Hepatocyte (in vitro differentiated cells): ENCODE measurements around the gene DESI1. TPM values are rescaled to one million over a fixed set of nuclear protein-coding genes. Genes with fewer than 3 reads are reported as not detected.
A peak's percentile ranks its signal among the peaks of the same experiment; 100 is the strongest.
"Not testable (repeated sequence)": the region's sequence is repeated elsewhere in the genome, so short reads cannot be mapped to it uniquely, and the experiment has no call there.

ENCODE experiments used
- DNase-seq: peaks from one replicate; pipeline ENCODE4 v3.0.0-alpha.2; 2016; ENCODE audit warnings: low spot score
- H2AFZ ChIP-seq: fragments of 200-600 bp; sonication (generic); 2 replicates; pipeline ENCODE4 v1.6.0; 2016; ENCODE audit warnings: antibody characterized with exemption, mild to moderate bottlenecking
- H3K27ac ChIP-seq: fragments of 200-600 bp; sonication (generic); 2 replicates; pipeline ENCODE4 v1.5.1; 2016; ENCODE audit warnings: mild to moderate bottlenecking
- H3K27me3 ChIP-seq: fragments of 200-600 bp; sonication (generic); 2 replicates; pipeline ENCODE4 v1.6.1; 2016
- H3K36me3 ChIP-seq: fragments of 200-600 bp; sonication (generic); replicated peaks from 2 replicates; pipeline ENCODE4 v1.5.1; 2016; ENCODE audit warnings: low read depth; ENCODE audit not compliant: insufficient read depth
- H3K4me1 ChIP-seq: fragments of 200-600 bp; sonication (generic); 2 replicates; pipeline ENCODE4 v1.5.1; 2016; ENCODE audit warnings: mild to moderate bottlenecking, moderate library complexity; ENCODE audit not compliant: insufficient read depth
- H3K4me2 ChIP-seq: fragments of 200-600 bp; sonication (generic); 2 replicates; pipeline ENCODE4 v1.6.0; 2016
- H3K4me3 ChIP-seq: fragments of 200-600 bp; sonication (generic); 2 replicates; pipeline ENCODE4 v1.5.1; 2016; ENCODE audit warnings: mild to moderate bottlenecking
- H3K79me2 ChIP-seq: fragments of 200-600 bp; sonication (generic); 2 replicates; pipeline ENCODE4 v1.6.0; 2017; ENCODE audit warnings: mild to moderate bottlenecking
- H3K9me2 ChIP-seq: fragments of 200-600 bp; sonication (generic); replicated peaks from 2 replicates; pipeline ENCODE4 v1.6.0; 2017; ENCODE audit warnings: mild to moderate bottlenecking; ENCODE audit not compliant: insufficient read depth
- H3K9me3 ChIP-seq: fragments of 200-600 bp; sonication (generic); 2 replicates; pipeline ENCODE4 v1.5.1; 2016; ENCODE audit warnings: low read depth, mild to moderate bottlenecking
- H4K20me1 ChIP-seq: fragments of 200-600 bp; sonication (generic); 2 replicates; pipeline ENCODE4 v1.6.0; 2016; ENCODE audit warnings: mild to moderate bottlenecking; ENCODE audit not compliant: insufficient read depth, poor library complexity, severe bottlenecking
- EZH2 ChIP-seq: fragments of 200-600 bp; sonication (generic); IDR thresholded peaks from 2 replicates; pipeline ENCODE4 v1.6.1; 2016; ENCODE audit warnings: antibody characterized with exemption, mild to moderate bottlenecking, borderline replicate concordance
- EZH2phosphoT487 ChIP-seq: fragments of 200-600 bp; sonication (generic); IDR thresholded peaks from one replicate; pipeline ENCODE4 v1.6.1; 2018; ENCODE audit warnings: antibody characterized with exemption, mild to moderate bottlenecking, low read depth, moderate library complexity; ENCODE audit not compliant: unreplicated experiment, severe bottlenecking
- WGBS: methylation state at CpG from one replicate; pipeline ENCODE4 v1.1.6; 2016; ENCODE audit warnings: low lambda C conversion rate; ENCODE audit errors: missing lambda C conversion rate; 5-methylcytosine and 5-hydroxymethylcytosine counted together
- polyA plus RNA-seq: library from polyadenylated mRNA; unstranded; fragments of >200 nt; fragmentation: Nextera tagmentation; extraction: Ambion mirVana; gene quantifications from 2 replicates; pipeline ENCODE4 v1.2.1, GENCODE V29; 2016
- total RNA-seq: library from RNA; depleted of rRNA; stranded (reverse); fragments of >200 nt; gene quantifications from 2 replicates; pipeline ENCODE4 v1.2.3, GENCODE V29; 2014
- TF ChIP-seq, protein P1 (sequence below): fragments of 200-600 bp; sonication (generic); IDR thresholded peaks from 2 replicates; pipeline ENCODE4 v1.5.1; 2016; ENCODE audit warnings: antibody characterized with exemption, mild to moderate bottlenecking; ENCODE audit not compliant: poor library complexity

Gene DESI1
- total and polyA plus RNA-seq, 2 experiments from 2014 or later, result 29.0 to 32.5 TPM

DNA sequence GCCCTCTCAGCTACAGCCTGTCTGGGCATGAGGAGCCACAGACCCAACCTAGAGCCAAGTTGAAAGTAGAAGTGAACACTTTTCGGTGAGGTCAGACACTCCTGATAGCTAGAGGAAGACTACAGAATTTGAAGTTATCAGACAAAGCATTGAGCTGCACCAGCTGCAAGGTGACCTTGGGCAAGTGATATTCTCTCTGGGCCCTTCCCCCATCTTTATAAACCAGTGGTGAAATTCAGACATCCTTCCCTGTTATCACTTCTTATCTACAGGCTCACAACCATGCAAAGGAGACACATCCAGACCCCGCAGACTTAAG, 23.2 kb downstream of the DESI1 start:
- no peaks in the 10 kb centered on the region for H3K27me3 ChIP-seq
- TF ChIP-seq, protein P1, sequence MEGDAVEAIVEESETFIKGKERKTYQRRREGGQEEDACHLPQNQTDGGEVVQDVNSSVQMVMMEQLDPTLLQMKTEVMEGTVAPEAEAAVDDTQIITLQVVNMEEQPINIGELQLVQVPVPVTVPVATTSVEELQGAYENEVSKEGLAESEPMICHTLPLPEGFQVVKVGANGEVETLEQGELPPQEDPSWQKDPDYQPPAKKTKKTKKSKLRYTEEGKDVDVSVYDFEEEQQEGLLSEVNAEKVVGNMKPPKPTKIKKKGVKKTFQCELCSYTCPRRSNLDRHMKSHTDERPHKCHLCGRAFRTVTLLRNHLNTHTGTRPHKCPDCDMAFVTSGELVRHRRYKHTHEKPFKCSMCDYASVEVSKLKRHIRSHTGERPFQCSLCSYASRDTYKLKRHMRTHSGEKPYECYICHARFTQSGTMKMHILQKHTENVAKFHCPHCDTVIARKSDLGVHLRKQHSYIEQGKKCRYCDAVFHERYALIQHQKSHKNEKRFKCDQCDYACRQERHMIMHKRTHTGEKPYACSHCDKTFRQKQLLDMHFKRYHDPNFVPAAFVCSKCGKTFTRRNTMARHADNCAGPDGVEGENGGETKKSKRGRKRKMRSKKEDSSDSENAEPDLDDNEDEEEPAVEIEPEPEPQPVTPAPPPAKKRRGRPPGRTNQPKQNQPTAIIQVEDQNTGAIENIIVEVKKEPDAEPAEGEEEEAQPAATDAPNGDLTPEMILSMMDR, result no peak
- TF ChIP-seq EZH2phosphoT487 (no peak), EZH2 (no peak)
- H3K27ac ChIP-seq, result no peak overlapping the region
- 65% methylated on average over 2 of the region's 2 CpGs for WGBS
- H3K4me3 ChIP-seq, result no peak overlapping the region
- no peaks in the 10 kb centered on the region for H3K9me2 ChIP-seq
- no peaks in the 10 kb centered on the region for H3K36me3 ChIP-seq
- H3K4me1 ChIP-seq, result no peaks in the 10 kb centered on the region
- H3K79me2 ChIP-seq, result no peaks in the 10 kb centered on the region
- no peak overlapping the region for H2AFZ ChIP-seq
- no peaks in the 10 kb centered on the region for H4K20me1 ChIP-seq
- no peaks in the 10 kb centered on the region for H3K9me3 ChIP-seq
- no peak for DNase-seq
- no peak overlapping the region for H3K4me2 ChIP-seq

DNA sequence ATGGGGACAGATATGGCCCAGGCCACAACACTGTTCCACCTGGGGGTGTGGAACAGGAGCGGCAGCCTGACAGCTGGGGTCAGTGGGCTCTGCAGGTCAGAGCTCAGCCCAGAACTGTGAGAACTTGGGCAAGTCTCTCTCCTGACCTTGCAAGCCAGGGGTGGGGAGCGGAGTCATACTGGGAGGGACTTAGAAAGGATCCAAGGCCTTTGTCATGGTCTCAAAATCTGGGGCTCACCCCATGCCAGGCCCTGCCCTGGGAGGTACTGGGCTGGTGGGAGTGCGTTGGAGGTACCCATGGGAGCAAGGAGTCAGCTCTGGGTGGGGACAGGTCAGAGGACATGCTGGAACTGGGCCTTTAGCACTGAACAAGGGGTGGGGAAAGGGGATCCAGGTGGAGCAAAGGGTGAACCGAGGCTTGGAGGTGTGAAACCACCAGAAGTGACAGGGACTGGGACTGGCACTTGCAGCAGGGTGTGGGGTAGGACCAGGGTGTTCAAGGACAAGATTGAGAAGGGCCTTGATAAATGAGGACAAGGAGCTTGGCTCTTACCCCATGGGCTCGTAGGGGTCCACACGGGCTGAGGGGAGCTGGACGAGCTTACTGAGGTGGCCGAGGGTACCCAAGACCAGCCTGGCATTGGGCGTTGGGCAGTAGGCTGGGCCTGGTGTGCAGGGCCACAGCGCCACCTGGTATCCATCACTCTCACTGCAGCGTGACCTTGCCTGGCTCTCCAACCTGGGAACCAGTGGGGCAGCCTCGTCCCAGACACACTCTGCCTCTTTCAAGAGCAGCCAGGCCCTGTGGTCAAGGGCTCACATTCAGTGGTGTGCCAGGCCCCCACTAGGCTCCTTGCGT, 23.8 kb downstream of the DESI1 start:
- DNase-seq, result peak; percentile 69
- Histone ChIP-seq H3K4me1 (no peaks in the 10 kb centered on the region), H3K4me3 (no peak overlapping the region), H3K79me2 (no peaks in the 10 kb centered on the region), H3K36me3 (no peaks in the 10 kb centered on the region), H3K27me3 (no peaks in the 10 kb centered on the region), H2AFZ (no peak overlapping the region), H3K9me2 (no peaks in the 10 kb centered on the region), H3K9me3 (no peaks in the 10 kb centered on the region), H3K27ac (no peak overlapping the region), H4K20me1 (no peaks in the 10 kb centered on the region), H3K4me2 (no peak overlapping the region)
- WGBS, result 65% methylated on average over 13 of the region's 13 CpGs
- TF ChIP-seq, protein P1, result peak; percentile 64
- no peak for TF ChIP-seq EZH2phosphoT487

DNA sequence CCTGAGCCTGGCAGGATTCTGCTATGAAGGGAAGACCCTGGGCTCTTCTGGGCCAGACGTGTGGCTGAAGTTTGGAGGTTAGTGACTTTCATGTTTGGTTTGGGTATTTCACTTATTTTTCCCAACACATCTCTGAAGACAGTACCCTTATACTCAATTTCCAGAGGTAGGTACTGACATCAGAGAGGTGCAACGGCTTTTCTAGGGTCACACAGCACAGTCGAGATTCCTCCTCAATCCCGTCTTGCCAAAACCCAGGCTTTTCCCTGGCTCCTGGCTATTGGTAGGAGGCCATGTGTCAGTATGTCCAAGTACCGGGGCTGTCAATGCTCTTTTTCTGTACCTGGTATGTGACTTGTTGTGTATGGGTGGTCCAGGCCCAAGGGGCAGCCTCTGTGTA, 25.1 kb downstream of the DESI1 start:
- WGBS, result 91% methylated on average over 5 of the region's 5 CpGs
- Histone ChIP-seq H3K79me2 (no peaks in the 10 kb centered on the region), H3K4me2 (no peak overlapping the region), H3K36me3 (no peaks in the 10 kb centered on the region), H3K4me1 (no peaks in the 10 kb centered on the region), H3K27ac (no peak overlapping the region), H2AFZ (no peak overlapping the region), H3K27me3 (no peaks in the 10 kb centered on the region), H4K20me1 (no peaks in the 10 kb centered on the region), H3K4me3 (no peak overlapping the region), H3K9me2 (no peaks in the 10 kb centered on the region), H3K9me3 (no peaks in the 10 kb centered on the region)
- TF ChIP-seq EZH2phosphoT487 (no peak), EZH2 (no peak)
- TF ChIP-seq, protein P1, result no peak
- DNase-seq, result no peak

DNA sequence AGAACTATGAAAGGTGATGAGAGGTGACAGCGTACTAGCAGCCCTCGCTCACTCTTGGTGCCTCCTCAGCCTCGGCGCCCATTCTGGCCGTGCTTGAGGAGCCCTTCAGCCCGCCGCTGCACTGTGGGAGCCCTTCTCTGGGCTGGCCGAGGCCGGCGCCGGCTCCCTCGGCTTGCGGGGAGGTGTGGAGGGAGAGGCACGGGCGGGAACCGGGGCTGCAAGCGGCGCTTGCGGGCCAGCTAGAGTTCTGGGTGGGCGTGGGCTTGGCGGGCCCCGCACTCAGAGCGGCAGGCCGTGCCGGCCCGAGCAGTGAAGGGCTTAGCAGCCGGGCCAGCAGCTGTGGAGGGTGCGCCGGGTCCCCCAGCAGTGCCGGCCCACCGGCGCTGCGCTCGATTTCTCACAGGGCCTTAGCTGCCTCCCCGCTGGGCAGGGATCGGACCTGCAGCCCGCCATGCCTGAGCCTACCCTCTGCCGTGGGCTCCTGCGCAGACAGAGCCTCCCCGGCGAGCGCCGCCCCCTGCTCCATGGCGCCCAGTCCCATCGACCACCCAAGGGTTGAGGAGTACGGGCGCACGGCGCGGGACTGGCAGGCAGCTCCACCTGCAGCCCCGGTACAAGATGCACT, 27.4 kb downstream of the DESI1 start:
- H3K27ac ChIP-seq, H2AFZ ChIP-seq, H4K20me1 ChIP-seq, DNase-seq, H3K27me3 ChIP-seq, H3K9me3 ChIP-seq, H3K36me3 ChIP-seq, H3K9me2 ChIP-seq, H3K4me1 ChIP-seq, H3K4me2 ChIP-seq, H3K4me3 ChIP-seq: not testable (repeated sequence)
- WGBS, result 95% methylated on average over 33 of the region's 51 CpGs
- peaks cover 10% of the 10 kb centered on the region for H3K79me2 ChIP-seq
